ENCODE data around the gene ATXN1. TPM values are rescaled to one million over a fixed set of nuclear protein-coding genes. Genes with fewer than 3 reads are reported as not detected.
"Not testable (repeated sequence)": the region's sequence is repeated elsewhere in the genome, so short reads cannot be mapped to it uniquely, and the experiment has no call there.

The ATXN1 gene
- total RNA-seq, 2 donors from 2014 or later: 21.6 to 25.4 TPM

- Mint-ChIP-seq H3K36me3 (no peaks in the 10 kb centered on the region), H3K27ac (no peak overlapping the region), H3K9me3 (no peaks in the 10 kb centered on the region)
- ATAC-seq: no peak
- DNase-seq (ENCODE audit: low spot score in 2 of 2): no peak
Measured at GRCh38 chr6:16288163-16288562, 473.1 kb downstream of the ATXN1 start.

DNA sequence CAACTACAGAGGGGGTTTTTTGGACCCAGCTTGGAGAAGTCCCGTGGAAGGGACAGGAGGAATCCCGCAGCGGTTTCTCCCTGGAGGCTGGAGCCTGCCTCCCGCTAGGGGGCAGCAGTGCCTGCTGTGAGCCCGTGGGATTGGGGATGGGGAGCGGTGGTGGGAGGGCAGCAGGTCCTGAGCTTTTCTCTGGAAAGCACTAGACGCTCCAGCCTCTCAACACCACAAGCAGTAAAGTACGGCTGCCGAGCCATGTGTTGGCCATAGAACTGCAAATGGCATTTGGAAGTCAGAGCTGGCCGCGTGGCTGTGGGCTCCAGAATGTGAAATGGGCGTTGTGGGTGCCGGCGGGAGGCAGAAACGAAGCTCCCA lies 475.1 kb downstream of the ATXN1 start:
- ATAC-seq (peak in 1 of 2 donors; percentile 30), DNase-seq (ENCODE audit: low spot score in 2 of 2) (peak in 1 of 2 donors; percentile 39)
- Mint-ChIP-seq H3K36me3 (no peaks in the 10 kb centered on the region), H3K27ac (no peak overlapping the region), H3K9me3 (no peaks in the 10 kb centered on the region)

GRCh38 chr6:16285467-16286150 lies 475.7 kb downstream of the ATXN1 start:
- peak in 1 of 2 donors; percentile 16 for ATAC-seq
- Mint-ChIP-seq H3K36me3 (no peaks in the 10 kb centered on the region), H3K27ac (no peak overlapping the region), H3K9me3 (no peaks in the 10 kb centered on the region)
- DNase-seq (ENCODE audit: low spot score in 2 of 2): no peak

DNA sequence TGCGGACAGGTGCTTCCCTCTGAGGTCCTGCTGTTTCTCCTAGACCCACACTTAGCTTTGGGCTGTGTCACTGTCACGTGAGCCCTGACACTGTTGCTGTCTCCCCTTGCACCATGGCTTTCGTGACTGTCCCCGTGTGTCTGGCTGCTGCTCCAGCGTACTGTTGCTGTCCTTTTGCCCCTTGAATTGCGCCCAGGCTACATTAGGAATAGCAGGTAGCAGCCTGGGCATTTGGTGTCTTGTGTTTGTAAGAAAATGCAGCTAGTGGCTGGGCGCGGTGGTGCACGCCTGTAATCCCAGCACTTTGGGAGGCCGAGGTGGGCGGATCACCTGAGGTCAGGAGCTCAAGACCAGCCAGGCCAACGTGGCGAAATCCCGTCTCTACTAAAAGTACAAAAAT lies 476.8 kb downstream of the ATXN1 start:
- DNase-seq (ENCODE audit: low spot score in 2 of 2): no peak
- Mint-ChIP-seq H3K36me3 (no peaks in the 10 kb centered on the region), H3K9me3 (no peaks in the 10 kb centered on the region), H3K27ac (no peak overlapping the region)
- no peak for ATAC-seq

DNA sequence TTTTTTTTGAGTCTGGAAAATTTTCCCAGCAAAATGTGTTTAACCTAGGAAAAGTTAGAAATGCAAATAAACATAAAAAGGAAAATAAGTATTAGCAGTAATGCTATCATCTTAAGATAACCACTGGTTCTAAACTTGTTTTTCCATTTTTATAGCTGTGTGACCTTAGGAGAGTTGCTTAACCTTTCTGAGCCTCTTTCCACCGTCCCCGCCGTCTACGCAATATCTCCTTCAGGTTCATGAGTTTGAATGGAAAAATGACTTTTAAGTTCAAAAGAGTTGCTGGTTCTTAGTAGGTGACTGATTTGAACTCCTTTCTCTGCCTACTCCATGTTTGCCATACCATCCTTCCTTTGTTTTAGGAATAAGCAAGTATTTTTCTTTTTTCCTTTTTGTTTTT lies 478.9 kb downstream of the ATXN1 start:
- no peak overlapping the region for H3K27ac Mint-ChIP-seq
- no peaks in the 10 kb centered on the region for H3K36me3 Mint-ChIP-seq
- DNase-seq (ENCODE audit: low spot score in 2 of 2) (no peak), ATAC-seq (no peak)
- no peaks in the 10 kb centered on the region for H3K9me3 Mint-ChIP-seq

GRCh38 chr6:16279243-16279642 lies 482.0 kb downstream of the ATXN1 start:
- no peaks in the 10 kb centered on the region for H3K36me3 Mint-ChIP-seq
- H3K9me3 Mint-ChIP-seq: no peaks in the 10 kb centered on the region
- ATAC-seq (no peak), DNase-seq (ENCODE audit: low spot score in 2 of 2) (no peak)
- H3K27ac Mint-ChIP-seq: no peak overlapping the region

DNA sequence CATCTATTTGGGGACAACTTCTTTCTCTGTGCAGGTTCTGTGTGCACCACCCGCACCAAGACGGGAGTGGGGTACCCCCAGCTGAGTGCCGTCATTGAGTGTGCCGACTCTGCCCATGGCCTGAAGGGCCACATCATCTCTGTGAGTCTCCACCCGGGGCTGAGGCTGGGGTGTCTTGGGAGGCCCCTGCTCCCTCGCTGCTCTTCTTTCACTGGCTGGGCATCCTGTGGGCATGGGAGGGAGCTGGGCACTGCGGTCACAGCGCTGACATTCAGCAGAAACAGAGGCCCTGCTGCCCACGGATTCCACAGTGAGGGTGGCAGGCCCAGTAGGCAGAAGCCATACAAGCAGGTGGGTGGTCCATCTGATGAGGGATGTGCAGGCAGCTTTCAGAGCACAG lies 482.5 kb downstream of the ATXN1 start:
- Mint-ChIP-seq H3K36me3 (no peaks in the 10 kb centered on the region), H3K27ac (no peak overlapping the region), H3K9me3 (no peaks in the 10 kb centered on the region)
- DNase-seq (ENCODE audit: low spot score in 2 of 2) (no peak), ATAC-seq (no peak)

GRCh38 chr6:16278048-16278724 lies 483.1 kb downstream of the ATXN1 start:
- ATAC-seq: no peak
- H3K27ac Mint-ChIP-seq: no peak overlapping the region

GRCh38 chr6:16277101-16277981 lies 483.9 kb downstream of the ATXN1 start:
- no peak for DNase-seq (ENCODE audit: low spot score in 2 of 2)
- Mint-ChIP-seq H3K36me3 (no peaks in the 10 kb centered on the region), H3K27ac (peak overlapping the region in 1 of 2 donors; percentile 9), H3K9me3 (no peaks in the 10 kb centered on the region)
- peak; percentile 48 to 52 for ATAC-seq

More at GRCh38 chr6:16278048-16278724, 483.1 kb downstream of the ATXN1 start:
- no peaks in the 10 kb centered on the region for H3K9me3 Mint-ChIP-seq
- DNase-seq (ENCODE audit: low spot score in 2 of 2): no peak
- H3K36me3 Mint-ChIP-seq: no peaks in the 10 kb centered on the region

- DNase-seq (ENCODE audit: low spot score in 2 of 2) (no peak), ATAC-seq (no peak)
- Mint-ChIP-seq H3K27ac (no peak overlapping the region), H3K9me3 (no peaks in the 10 kb centered on the region), H3K36me3 (no peaks in the 10 kb centered on the region)
Measured at GRCh38 chr6:16274885-16275589, 486.2 kb downstream of the ATXN1 start.

GRCh38 chr6:16274483-16274882 lies 486.8 kb downstream of the ATXN1 start:
- no peaks in the 10 kb centered on the region for H3K36me3 Mint-ChIP-seq
- H3K27ac Mint-ChIP-seq: no peak overlapping the region
- DNase-seq (ENCODE audit: low spot score in 2 of 2) (no peak), ATAC-seq (no peak)
- no peaks in the 10 kb centered on the region for H3K9me3 Mint-ChIP-seq

- no peak overlapping the region for H3K27ac Mint-ChIP-seq
- ATAC-seq: no peak
- no peak for DNase-seq (ENCODE audit: low spot score in 2 of 2)
- no peaks in the 10 kb centered on the region for H3K9me3 Mint-ChIP-seq
- no peaks in the 10 kb centered on the region for H3K36me3 Mint-ChIP-seq
Measured at GRCh38 chr6:16273256-16273655, 488.0 kb downstream of the ATXN1 start.

- ATAC-seq (no peak), DNase-seq (ENCODE audit: low spot score in 2 of 2) (no peak)
- Mint-ChIP-seq H3K27ac (no peak overlapping the region), H3K9me3 (no peaks in the 10 kb centered on the region), H3K36me3 (no peaks in the 10 kb centered on the region)
Measured at GRCh38 chr6:16272201-16272600, 489.1 kb downstream of the ATXN1 start.

DNA sequence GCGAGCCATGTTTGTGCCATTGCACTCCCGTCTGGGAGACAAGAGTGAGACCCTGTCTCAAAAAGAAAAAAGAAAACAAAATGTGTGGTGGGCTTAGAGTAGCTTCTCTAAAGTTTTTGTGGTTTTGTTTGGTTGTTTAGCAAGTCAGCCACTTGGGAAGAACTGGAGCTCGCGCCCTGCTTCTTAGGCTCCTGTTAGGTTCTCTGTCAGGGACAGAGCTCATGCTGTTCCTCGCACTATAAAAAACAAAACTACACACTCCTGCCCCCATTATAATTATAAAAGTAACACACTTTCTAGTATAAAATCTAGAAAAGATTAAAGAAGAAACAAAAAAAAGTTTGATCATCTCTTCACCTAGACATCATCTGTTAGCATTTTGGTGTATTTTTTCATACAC lies 489.8 kb downstream of the ATXN1 start:
- Mint-ChIP-seq H3K36me3 (no peaks in the 10 kb centered on the region), H3K9me3 (no peaks in the 10 kb centered on the region), H3K27ac (no peak overlapping the region)
- DNase-seq (ENCODE audit: low spot score in 2 of 2) (no peak), ATAC-seq (no peak)

DNA sequence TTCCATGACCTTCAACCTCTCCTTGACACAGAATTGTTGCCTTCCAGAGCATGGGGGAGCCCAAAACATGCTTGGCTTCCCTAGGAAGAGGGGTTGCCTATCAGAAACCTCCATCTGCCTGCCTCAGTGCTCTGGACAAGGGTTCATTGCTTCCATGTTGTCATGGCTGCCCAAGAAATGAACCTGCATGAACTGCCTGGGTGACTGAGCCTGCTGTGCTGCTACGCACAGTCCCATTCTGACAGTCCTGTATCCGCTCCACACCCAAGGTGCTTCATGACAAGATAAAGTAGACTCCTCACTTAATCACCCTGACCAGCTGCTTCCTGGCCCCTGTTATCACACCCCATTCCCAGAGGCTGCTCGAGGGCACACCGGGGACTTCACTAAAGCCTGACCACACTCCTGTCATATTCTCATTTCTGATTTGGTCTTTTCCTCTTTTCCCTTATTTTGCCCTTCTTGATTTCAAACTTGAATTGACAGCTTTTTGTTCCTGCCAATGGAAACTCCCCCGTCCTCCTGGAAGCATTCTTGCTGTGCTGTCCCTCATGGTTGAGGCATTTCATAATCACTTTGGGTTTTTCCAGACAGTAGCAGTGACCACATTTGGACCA lies 491.0 kb downstream of the ATXN1 start:
- DNase-seq (ENCODE audit: low spot score in 2 of 2): no peak
- ATAC-seq: no peak
- no peaks in the 10 kb centered on the region for H3K36me3 Mint-ChIP-seq
- no peaks in the 10 kb centered on the region for H3K9me3 Mint-ChIP-seq
- no peak overlapping the region for H3K27ac Mint-ChIP-seq

GRCh38 chr6:16269442-16270070 lies 491.7 kb downstream of the ATXN1 start:
- not testable (repeated sequence) for H3K36me3 Mint-ChIP-seq; DNase-seq (ENCODE audit: low spot score in 2 of 2); ATAC-seq; H3K27ac Mint-ChIP-seq; H3K9me3 Mint-ChIP-seq
